HepG2 (cell line): ENCODE data around the gene NKD1. TPM values are rescaled to one million over a fixed set of nuclear protein-coding genes. Genes with fewer than 3 reads are reported as not detected.
A peak's percentile ranks its signal among the peaks of the same experiment; 100 is the strongest.

Experiments used
- ARHGAP35 ChIP-seq: sonication (generic); formaldehyde crosslinking; IDR thresholded peaks from 2 replicates; pipeline ENCODE4 v1.9.0; 2022; ENCODE audit warnings: mild to moderate bottlenecking, inconsistent platforms, moderate library complexity, missing genetic modification reagents, borderline replicate concordance
- ASH2L ChIP-seq: fragments of 300-600, 200-600 bp; sonication (generic); IDR thresholded peaks from 2 replicates; pipeline ENCODE4 v1.7.0; 2017; ENCODE audit warnings: low read depth, mild to moderate bottlenecking, moderate library complexity, mixed read lengths, low read length; ENCODE audit not compliant: insufficient read length
- ATAD3A ChIP-seq: sonication (generic); formaldehyde crosslinking; IDR thresholded peaks from 2 replicates; pipeline ENCODE4 v1.4.0; 2020; ENCODE audit warnings: missing genetic modification reagents
- ATM ChIP-seq: fragments of 450-650 bp; IDR thresholded peaks from 2 replicates; pipeline ENCODE4 v1.7.1; 2017; ENCODE audit warnings: mild to moderate bottlenecking, borderline replicate concordance
- ATRX ChIP-seq: sonication (generic); formaldehyde crosslinking; IDR thresholded peaks from 2 replicates; pipeline ENCODE4 v1.4.0; 2020; ENCODE audit warnings: missing genetic modification reagents, borderline replicate concordance
- ISL2 ChIP-seq: sonication (generic); formaldehyde crosslinking; IDR thresholded peaks from 2 replicates; pipeline ENCODE4 v1.5.0; 2020; ENCODE audit warnings: missing genetic modification reagents
- ISX ChIP-seq: sonication (generic); formaldehyde crosslinking; conservative IDR thresholded peaks from 2 replicates; pipeline ENCODE4 v1.5.0; 2020; ENCODE audit warnings: missing genetic modification reagents
- JUNB ChIP-seq: sonication (generic); formaldehyde crosslinking; IDR thresholded peaks from 2 replicates; pipeline ENCODE4 v1.8.0; 2022; ENCODE audit warnings: missing genetic modification reagents, mild to moderate bottlenecking, borderline replicate concordance
- PHF5A ChIP-seq: IDR thresholded peaks from one replicate; pipeline ENCODE4 v1.6.1; 2018; ENCODE audit warnings: low read depth, missing genetic modification reagents; ENCODE audit not compliant: unreplicated experiment
- PHF8 ChIP-seq: sonication (generic); formaldehyde crosslinking; IDR thresholded peaks from 2 replicates; pipeline ENCODE4 v1.5.0; 2020; ENCODE audit warnings: missing genetic modification reagents
- PRDM4 ChIP-seq: sonication (generic); formaldehyde crosslinking; IDR thresholded peaks from 2 replicates; pipeline ENCODE4 v1.9.0; 2021; ENCODE audit warnings: missing genetic modification reagents, borderline replicate concordance
- RELA ChIP-seq: sonication (generic); formaldehyde crosslinking; IDR thresholded peaks from 2 replicates; pipeline ENCODE4 v1.4.0; 2020; ENCODE audit warnings: missing genetic modification reagents
- TCF7 ChIP-seq: sonication (generic); IDR thresholded peaks from 2 replicates; pipeline ENCODE4 v1.6.1; 2016; ENCODE audit warnings: antibody characterized with exemption, low read depth
- USF2 ChIP-seq, 2 experiments: sonication (generic) in 1 of 2; formaldehyde crosslinking in 1 of 2; IDR thresholded peaks; 2 replicates each; pipeline versions ENCODE4 v1.5.1 to v1.6.1; 2011 to 2020; ENCODE audit warnings: borderline replicate concordance in 1 of 2, low read depth in 1 of 2, low read length in 1 of 2, mild to moderate bottlenecking in 1 of 2, missing genetic modification reagents in 1 of 2, moderate library complexity in 1 of 2
- ZNF263 ChIP-seq: sonication (generic); formaldehyde crosslinking; IDR thresholded peaks from 2 replicates; pipeline ENCODE4 v1.4.0; 2020; ENCODE audit warnings: missing genetic modification reagents
- ZNF343 ChIP-seq: sonication (generic); formaldehyde crosslinking; IDR thresholded peaks from 2 replicates; pipeline ENCODE4 v1.4.0; 2020; ENCODE audit warnings: mild to moderate bottlenecking, missing genetic modification reagents
- ZNF382 ChIP-seq: sonication (generic); formaldehyde crosslinking; IDR thresholded peaks from 2 replicates; pipeline ENCODE4 v1.5.0; 2020; ENCODE audit warnings: missing genetic modification reagents, mild to moderate bottlenecking, borderline replicate concordance
- ZNF556 ChIP-seq: sonication (generic); formaldehyde crosslinking; IDR thresholded peaks from 2 replicates; pipeline ENCODE4 v1.4.0; 2020; ENCODE audit warnings: mild to moderate bottlenecking, missing genetic modification reagents, borderline replicate concordance
- polyA plus RNA-seq, 8 experiments: library from polyadenylated mRNA; depleted of rRNA in 3 of 8; stranded (reverse) in 7 of 8; unstranded in 1 of 8; fragments of >200 nt; fragmentation: Illumina TruSeq in 4 of 8; extraction: Trizol in 4 of 8; gene quantifications; 2 replicates each; pipeline versions ENCODE4 v1.2.1 to v1.2.3, GENCODE V29; 2011 to 2016; ENCODE audit warnings: low read depth in 4 of 8, missing spikeins in 1 of 8, mixed read lengths in 1 of 8; ENCODE audit not compliant: insufficient read depth in 1 of 8
- total RNA-seq, 5 experiments: library from RNA; depleted of rRNA; stranded (reverse); fragments of >200 nt; fragmentation: Illumina TruSeq; extraction: Trizol; gene quantifications; 2 replicates each; pipeline ENCODE4 v1.2.3, GENCODE V29; 2016; ENCODE audit warnings: low read depth in 1 of 5
- TF ChIP-seq, protein P1 (sequence below): sonication (generic); formaldehyde crosslinking; IDR thresholded peaks from 2 replicates; pipeline ENCODE4 v1.4.0; 2020; ENCODE audit warnings: missing genetic modification reagents, borderline replicate concordance
- TF ChIP-seq, protein P2 (sequence below): sonication (generic); formaldehyde crosslinking; IDR thresholded peaks from 2 replicates; pipeline ENCODE4 v1.4.0; 2020; ENCODE audit warnings: missing genetic modification reagents

Gene NKD1
- total and polyA plus RNA-seq, 2 of the 13 experiments (the other 11 are each of a cell fraction or from before 2014, with no cell fraction given), result 70.4 to 121 TPM

- TF ChIP-seq, protein P1, sequence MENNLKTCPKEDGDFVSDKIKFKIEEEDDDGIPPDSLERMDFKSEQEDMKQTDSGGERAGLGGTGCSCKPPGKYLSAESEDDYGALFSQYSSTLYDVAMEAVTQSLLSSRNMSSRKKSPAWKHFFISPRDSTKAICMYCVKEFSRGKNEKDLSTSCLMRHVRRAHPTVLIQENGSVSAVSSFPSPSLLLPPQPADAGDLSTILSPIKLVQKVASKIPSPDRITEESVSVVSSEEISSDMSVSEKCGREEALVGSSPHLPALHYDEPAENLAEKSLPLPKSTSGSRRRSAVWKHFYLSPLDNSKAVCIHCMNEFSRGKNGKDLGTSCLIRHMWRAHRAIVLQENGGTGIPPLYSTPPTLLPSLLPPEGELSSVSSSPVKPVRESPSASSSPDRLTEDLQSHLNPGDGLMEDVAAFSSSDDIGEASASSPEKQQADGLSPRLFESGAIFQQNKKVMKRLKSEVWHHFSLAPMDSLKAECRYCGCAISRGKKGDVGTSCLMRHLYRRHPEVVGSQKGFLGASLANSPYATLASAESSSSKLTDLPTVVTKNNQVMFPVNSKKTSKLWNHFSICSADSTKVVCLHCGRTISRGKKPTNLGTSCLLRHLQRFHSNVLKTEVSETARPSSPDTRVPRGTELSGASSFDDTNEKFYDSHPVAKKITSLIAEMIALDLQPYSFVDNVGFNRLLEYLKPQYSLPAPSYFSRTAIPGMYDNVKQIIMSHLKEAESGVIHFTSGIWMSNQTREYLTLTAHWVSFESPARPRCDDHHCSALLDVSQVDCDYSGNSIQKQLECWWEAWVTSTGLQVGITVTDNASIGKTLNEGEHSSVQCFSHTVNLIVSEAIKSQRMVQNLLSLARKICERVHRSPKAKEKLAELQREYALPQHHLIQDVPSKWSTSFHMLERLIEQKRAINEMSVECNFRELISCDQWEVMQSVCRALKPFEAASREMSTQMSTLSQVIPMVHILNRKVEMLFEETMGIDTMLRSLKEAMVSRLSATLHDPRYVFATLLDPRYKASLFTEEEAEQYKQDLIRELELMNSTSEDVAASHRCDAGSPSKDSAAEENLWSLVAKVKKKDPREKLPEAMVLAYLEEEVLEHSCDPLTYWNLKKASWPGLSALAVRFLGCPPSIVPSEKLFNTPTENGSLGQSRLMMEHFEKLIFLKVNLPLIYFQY (CRISPR knock-in tag), result peak; percentile 27; the same call in 1 of the 2 replicates
- 0 out of 2 replicates have a peak, but pooled peaks have one; percentile 45 for TF ChIP-seq ARHGAP35 (CRISPR knock-in tag)
- TF ChIP-seq ZNF343 (CRISPR knock-in tag), result 0 out of 2 replicates have a peak, but pooled peaks have one; percentile 32
- peak; percentile 65 for TF ChIP-seq ZNF556 (CRISPR knock-in tag)
- TF ChIP-seq ISL2, result 0 out of 2 replicates have a peak, but pooled peaks have one; percentile 37
- TF ChIP-seq ATAD3A (CRISPR knock-in tag), result no peak
- no peak for TF ChIP-seq JUNB (CRISPR knock-in tag)
- no peak for TF ChIP-seq USF2 (IDR thresholded peaks at IDR 0.05; ENCODE audit: low read depth, low read length)
- no peak for TF ChIP-seq USF2 (CRISPR knock-in tag; IDR thresholded peaks at IDR 0.05; ENCODE audit: borderline replicate concordance)
- no peak for TF ChIP-seq PHF5A (CRISPR knock-in tag)
- no peak for TF ChIP-seq ATRX (CRISPR knock-in tag)
- TF ChIP-seq ATM, result no peak
- TF ChIP-seq ZNF263, result 0 out of 2 replicates have a peak, but pooled peaks have one; percentile 29
- TF ChIP-seq PHF8, result no peak
- TF ChIP-seq PRDM4 (CRISPR knock-in tag), result no peak
- no peak for TF ChIP-seq ZNF382 (CRISPR knock-in tag)
- TF ChIP-seq, protein P2, sequence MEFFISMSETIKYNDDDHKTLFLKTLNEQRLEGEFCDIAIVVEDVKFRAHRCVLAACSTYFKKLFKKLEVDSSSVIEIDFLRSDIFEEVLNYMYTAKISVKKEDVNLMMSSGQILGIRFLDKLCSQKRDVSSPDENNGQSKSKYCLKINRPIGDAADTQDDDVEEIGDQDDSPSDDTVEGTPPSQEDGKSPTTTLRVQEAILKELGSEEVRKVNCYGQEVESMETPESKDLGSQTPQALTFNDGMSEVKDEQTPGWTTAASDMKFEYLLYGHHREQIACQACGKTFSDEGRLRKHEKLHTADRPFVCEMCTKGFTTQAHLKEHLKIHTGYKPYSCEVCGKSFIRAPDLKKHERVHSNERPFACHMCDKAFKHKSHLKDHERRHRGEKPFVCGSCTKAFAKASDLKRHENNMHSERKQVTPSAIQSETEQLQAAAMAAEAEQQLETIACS (CRISPR knock-in tag), result no peak
- TF ChIP-seq ISX (CRISPR knock-in tag), result no peak
- TF ChIP-seq TCF7, result no peak
- no peak for TF ChIP-seq ASH2L
- TF ChIP-seq RELA, result no peak
Observed at GRCh38 chr16:50668368-50669008, 120.3 kb downstream of the NKD1 start (continued).
